ENCODE measurements around the gene PHLPP1.

PHLPP1 gene

GRCh38 chr18:62848946-62849345, 133.6 kb downstream of the PHLPP1 start:
- TF ChIP-seq CTCF (conservative IDR thresholded peaks at IDR 0.05; ENCODE audit: control insufficient read depth, insufficient read depth, low read depth, low read length): no peak
- H3K4me3 ChIP-seq (ENCODE audit: control insufficient read depth, low read depth, low read length): no peak overlapping the region
- peak; percentile 61 for DNase-seq (ENCODE audit: low read depth)

GRCh38 chr18:62850619-62851306, 135.4 kb downstream of the PHLPP1 start:
- no peak overlapping the region for H3K4me3 ChIP-seq (ENCODE audit: control insufficient read depth, low read depth, low read length)
- DNase-seq (ENCODE audit: low read depth): no peak
- no peak for TF ChIP-seq CTCF (conservative IDR thresholded peaks at IDR 0.05; ENCODE audit: control insufficient read depth, insufficient read depth, low read depth, low read length)

GRCh38 chr18:62852851-62853250, 137.5 kb downstream of the PHLPP1 start:
- DNase-seq (ENCODE audit: low read depth): peak; percentile 48
- H3K4me3 ChIP-seq (ENCODE audit: control insufficient read depth, low read depth, low read length): no peak overlapping the region
- TF ChIP-seq CTCF (conservative IDR thresholded peaks at IDR 0.05; ENCODE audit: control insufficient read depth, insufficient read depth, low read depth, low read length): no peak

- no peak overlapping the region for H3K4me3 ChIP-seq (ENCODE audit: control insufficient read depth, low read depth, low read length)
- no peak for DNase-seq (ENCODE audit: low read depth)
- no peak for TF ChIP-seq CTCF (conservative IDR thresholded peaks at IDR 0.05; ENCODE audit: control insufficient read depth, insufficient read depth, low read depth, low read length)
Observed at GRCh38 chr18:62856294-62856693, 141.0 kb downstream of the PHLPP1 start.

- TF ChIP-seq CTCF (conservative IDR thresholded peaks at IDR 0.05; ENCODE audit: control insufficient read depth, insufficient read depth, low read depth, low read length): no peak
- H3K4me3 ChIP-seq (ENCODE audit: control insufficient read depth, low read depth, low read length): no peak overlapping the region
- DNase-seq (ENCODE audit: low read depth): no peak
Observed at GRCh38 chr18:62857263-62857976, 142.1 kb downstream of the PHLPP1 start.

- no peak for TF ChIP-seq CTCF (conservative IDR thresholded peaks at IDR 0.05; ENCODE audit: control insufficient read depth, insufficient read depth, low read depth, low read length)
- no peak overlapping the region for H3K4me3 ChIP-seq (ENCODE audit: control insufficient read depth, low read depth, low read length)
- DNase-seq (ENCODE audit: low read depth): no peak
Observed at GRCh38 chr18:62860062-62860461, 144.7 kb downstream of the PHLPP1 start.

Measured in fibroblast of mammary gland (primary cell).